ENCODE measurements around the gene SLC35A3.

SLC35A3 gene

DNA sequence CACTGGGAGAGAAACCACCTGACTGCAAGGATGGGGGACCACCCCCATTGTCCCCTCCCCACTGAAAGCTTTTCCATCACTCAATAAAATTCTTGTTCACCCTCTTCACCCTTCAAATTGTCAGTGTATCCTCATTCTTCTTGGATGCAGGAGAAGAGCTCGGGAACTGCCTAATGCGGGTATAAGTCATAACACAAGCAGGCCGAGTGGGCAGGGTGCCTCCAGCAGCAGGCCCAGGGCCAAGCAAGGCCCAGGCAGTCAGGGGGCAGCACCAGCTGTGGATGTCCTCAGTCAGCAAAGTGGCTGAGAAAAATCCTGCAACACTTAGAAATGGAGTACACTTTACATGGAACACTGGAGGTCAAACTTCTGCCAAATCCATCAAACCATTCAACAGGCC lies 33.7 kb upstream of the SLC35A3 start:
- ChIA-PET POLR2A (no interaction called here), CTCF (no interaction called here)
- H3K27ac ChIP-seq (ENCODE audit: extremely low read depth, low read depth, low read length), result no peak overlapping the region
- no peak overlapping the region for H3K4me3 ChIP-seq (ENCODE audit: low read depth, low read length)
- H3K4me1 ChIP-seq (ENCODE audit: control insufficient read depth, insufficient read depth, low read length), result no peaks in the 10 kb centered on the region
- no peaks in the 10 kb centered on the region for H3K36me3 ChIP-seq (ENCODE audit: control insufficient read depth in 2 of 2, insufficient read depth in 1 of 2, low read length in 2 of 2)
- no peak for TF ChIP-seq TCF7L2 (IDR thresholded peaks at IDR 0.05; ENCODE audit: borderline replicate concordance, low read depth, low read length)
- no peak for TF ChIP-seq ZBTB7A (tag by site-specific recombination; IDR thresholded peaks at IDR 0.05; ENCODE audit: low read depth)
- TF ChIP-seq PRDM10 (tag by site-specific recombination; IDR thresholded peaks at IDR 0.05), result no peak
- TF ChIP-seq, protein P1, sequence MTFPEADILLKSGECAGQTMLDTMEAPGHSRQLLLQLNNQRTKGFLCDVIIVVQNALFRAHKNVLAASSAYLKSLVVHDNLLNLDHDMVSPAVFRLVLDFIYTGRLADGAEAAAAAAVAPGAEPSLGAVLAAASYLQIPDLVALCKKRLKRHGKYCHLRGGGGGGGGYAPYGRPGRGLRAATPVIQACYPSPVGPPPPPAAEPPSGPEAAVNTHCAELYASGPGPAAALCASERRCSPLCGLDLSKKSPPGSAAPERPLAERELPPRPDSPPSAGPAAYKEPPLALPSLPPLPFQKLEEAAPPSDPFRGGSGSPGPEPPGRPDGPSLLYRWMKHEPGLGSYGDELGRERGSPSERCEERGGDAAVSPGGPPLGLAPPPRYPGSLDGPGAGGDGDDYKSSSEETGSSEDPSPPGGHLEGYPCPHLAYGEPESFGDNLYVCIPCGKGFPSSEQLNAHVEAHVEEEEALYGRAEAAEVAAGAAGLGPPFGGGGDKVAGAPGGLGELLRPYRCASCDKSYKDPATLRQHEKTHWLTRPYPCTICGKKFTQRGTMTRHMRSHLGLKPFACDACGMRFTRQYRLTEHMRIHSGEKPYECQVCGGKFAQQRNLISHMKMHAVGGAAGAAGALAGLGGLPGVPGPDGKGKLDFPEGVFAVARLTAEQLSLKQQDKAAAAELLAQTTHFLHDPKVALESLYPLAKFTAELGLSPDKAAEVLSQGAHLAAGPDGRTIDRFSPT (tag by site-specific recombination; IDR thresholded peaks at IDR 0.05), result no peak
- TF ChIP-seq, protein P2, sequence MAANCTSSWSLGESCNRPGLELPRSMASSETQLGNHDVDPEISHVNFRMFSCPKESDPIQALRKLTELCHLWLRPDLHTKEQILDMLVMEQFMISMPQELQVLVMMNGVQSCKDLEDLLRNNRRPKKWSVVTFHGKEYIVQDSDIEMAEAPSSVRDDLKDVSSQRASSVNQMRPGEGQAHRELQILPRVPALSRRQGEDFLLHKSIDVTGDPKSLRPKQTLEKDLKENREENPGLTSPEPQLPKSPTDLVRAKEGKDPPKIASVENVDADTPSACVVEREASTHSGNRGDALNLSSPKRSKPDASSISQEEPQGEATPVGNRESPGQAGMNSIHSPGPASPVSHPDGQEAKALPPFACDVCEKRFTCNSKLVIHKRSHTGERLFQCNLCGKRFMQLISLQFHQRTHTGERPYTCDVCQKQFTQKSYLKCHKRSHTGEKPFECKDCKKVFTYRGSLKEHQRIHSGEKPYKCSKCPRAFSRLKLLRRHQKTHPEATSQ (tag by site-specific recombination; IDR thresholded peaks at IDR 0.05), result no peak
- TF ChIP-seq BCL11A (tag by site-specific recombination; IDR thresholded peaks at IDR 0.05; ENCODE audit: low read depth), result no peak
- TF ChIP-seq ZNF785 (tag by site-specific recombination; IDR thresholded peaks at IDR 0.05), result no peak
- TF ChIP-seq ZNF501 (tag by site-specific recombination; IDR thresholded peaks at IDR 0.05), result no peak
- no peak for TF ChIP-seq INSM2 (tag by site-specific recombination; IDR thresholded peaks at IDR 0.05)
- TF ChIP-seq ZNF747 (tag by site-specific recombination; IDR thresholded peaks at IDR 0.05), result no peak
- TF ChIP-seq, protein P3, sequence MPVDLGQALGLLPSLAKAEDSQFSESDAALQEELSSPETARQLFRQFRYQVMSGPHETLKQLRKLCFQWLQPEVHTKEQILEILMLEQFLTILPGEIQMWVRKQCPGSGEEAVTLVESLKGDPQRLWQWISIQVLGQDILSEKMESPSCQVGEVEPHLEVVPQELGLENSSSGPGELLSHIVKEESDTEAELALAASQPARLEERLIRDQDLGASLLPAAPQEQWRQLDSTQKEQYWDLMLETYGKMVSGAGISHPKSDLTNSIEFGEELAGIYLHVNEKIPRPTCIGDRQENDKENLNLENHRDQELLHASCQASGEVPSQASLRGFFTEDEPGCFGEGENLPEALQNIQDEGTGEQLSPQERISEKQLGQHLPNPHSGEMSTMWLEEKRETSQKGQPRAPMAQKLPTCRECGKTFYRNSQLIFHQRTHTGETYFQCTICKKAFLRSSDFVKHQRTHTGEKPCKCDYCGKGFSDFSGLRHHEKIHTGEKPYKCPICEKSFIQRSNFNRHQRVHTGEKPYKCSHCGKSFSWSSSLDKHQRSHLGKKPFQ (tag by site-specific recombination; IDR thresholded peaks at IDR 0.05), result no peak
- TF ChIP-seq ZNF510 (tag by site-specific recombination; IDR thresholded peaks at IDR 0.05; ENCODE audit: insufficient replicate concordance), result no peak
- no peak for TF ChIP-seq BCL6B (tag by site-specific recombination; IDR thresholded peaks at IDR 0.05)
- TF ChIP-seq, protein P4, sequence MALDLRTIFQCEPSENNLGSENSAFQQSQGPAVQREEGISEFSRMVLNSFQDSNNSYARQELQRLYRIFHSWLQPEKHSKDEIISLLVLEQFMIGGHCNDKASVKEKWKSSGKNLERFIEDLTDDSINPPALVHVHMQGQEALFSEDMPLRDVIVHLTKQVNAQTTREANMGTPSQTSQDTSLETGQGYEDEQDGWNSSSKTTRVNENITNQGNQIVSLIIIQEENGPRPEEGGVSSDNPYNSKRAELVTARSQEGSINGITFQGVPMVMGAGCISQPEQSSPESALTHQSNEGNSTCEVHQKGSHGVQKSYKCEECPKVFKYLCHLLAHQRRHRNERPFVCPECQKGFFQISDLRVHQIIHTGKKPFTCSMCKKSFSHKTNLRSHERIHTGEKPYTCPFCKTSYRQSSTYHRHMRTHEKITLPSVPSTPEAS (tag by site-specific recombination; IDR thresholded peaks at IDR 0.05), result no peak
- TF ChIP-seq SCRT2 (tag by site-specific recombination; IDR thresholded peaks at IDR 0.05), result no peak
- no peaks in the 10 kb centered on the region for H3K9me3 ChIP-seq (ENCODE audit: control insufficient read depth, insufficient read depth, low read depth, low read length)
